ENCODE results near the gene TNNC1. TPM values are rescaled to one million over a fixed set of nuclear protein-coding genes. Genes with fewer than 3 reads are reported as not detected.

The TNNC1 gene
- polyA plus RNA-seq, 1 donor from 2014 or later: 2.2 TPM

DNA sequence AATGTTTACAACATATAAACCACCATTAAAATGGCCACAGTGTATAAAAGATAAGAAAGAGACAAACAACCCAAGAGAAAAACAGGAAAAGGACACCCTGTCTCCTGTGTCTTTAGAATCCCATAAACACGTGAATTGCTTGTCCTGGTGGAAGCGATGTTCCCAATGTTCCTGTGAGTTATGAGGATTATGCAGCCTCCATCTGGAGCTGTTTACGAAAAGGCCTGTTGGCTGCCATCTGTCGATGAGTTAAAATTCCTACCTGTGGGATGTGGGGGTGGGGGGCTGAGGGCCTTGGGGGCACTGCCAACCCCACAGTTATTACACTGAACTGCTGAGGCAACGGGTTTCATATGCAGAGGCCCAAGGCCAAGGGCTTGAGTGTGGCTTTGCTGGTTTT, 15.2 kb upstream of the TNNC1 start:
- H3K79me2 ChIP-seq (replicated peaks; ENCODE audit: insufficient read depth, low read length): peaks cover 15% of the 10 kb centered on the region
- TF ChIP-seq POLR2AphosphoS5 (IDR thresholded peaks at IDR 0.05): no peak
- TF ChIP-seq, protein P1, sequence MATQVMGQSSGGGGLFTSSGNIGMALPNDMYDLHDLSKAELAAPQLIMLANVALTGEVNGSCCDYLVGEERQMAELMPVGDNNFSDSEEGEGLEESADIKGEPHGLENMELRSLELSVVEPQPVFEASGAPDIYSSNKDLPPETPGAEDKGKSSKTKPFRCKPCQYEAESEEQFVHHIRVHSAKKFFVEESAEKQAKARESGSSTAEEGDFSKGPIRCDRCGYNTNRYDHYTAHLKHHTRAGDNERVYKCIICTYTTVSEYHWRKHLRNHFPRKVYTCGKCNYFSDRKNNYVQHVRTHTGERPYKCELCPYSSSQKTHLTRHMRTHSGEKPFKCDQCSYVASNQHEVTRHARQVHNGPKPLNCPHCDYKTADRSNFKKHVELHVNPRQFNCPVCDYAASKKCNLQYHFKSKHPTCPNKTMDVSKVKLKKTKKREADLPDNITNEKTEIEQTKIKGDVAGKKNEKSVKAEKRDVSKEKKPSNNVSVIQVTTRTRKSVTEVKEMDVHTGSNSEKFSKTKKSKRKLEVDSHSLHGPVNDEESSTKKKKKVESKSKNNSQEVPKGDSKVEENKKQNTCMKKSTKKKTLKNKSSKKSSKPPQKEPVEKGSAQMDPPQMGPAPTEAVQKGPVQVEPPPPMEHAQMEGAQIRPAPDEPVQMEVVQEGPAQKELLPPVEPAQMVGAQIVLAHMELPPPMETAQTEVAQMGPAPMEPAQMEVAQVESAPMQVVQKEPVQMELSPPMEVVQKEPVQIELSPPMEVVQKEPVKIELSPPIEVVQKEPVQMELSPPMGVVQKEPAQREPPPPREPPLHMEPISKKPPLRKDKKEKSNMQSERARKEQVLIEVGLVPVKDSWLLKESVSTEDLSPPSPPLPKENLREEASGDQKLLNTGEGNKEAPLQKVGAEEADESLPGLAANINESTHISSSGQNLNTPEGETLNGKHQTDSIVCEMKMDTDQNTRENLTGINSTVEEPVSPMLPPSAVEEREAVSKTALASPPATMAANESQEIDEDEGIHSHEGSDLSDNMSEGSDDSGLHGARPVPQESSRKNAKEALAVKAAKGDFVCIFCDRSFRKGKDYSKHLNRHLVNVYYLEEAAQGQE (IDR thresholded peaks at IDR 0.05; ENCODE audit: borderline replicate concordance): no peak
- TF ChIP-seq MXI1 (conservative IDR thresholded peaks at IDR 0.05; ENCODE audit: poor library complexity, severe bottlenecking): no peak
- TF ChIP-seq TAF1 (IDR thresholded peaks at IDR 0.05; ENCODE audit: low read depth): no peak
- no peak for TF ChIP-seq EZH2 (IDR thresholded peaks at IDR 0.05; ENCODE audit: borderline replicate concordance, insufficient read depth, low read length, poor library complexity, severe bottlenecking)
- TF ChIP-seq, protein P2, sequence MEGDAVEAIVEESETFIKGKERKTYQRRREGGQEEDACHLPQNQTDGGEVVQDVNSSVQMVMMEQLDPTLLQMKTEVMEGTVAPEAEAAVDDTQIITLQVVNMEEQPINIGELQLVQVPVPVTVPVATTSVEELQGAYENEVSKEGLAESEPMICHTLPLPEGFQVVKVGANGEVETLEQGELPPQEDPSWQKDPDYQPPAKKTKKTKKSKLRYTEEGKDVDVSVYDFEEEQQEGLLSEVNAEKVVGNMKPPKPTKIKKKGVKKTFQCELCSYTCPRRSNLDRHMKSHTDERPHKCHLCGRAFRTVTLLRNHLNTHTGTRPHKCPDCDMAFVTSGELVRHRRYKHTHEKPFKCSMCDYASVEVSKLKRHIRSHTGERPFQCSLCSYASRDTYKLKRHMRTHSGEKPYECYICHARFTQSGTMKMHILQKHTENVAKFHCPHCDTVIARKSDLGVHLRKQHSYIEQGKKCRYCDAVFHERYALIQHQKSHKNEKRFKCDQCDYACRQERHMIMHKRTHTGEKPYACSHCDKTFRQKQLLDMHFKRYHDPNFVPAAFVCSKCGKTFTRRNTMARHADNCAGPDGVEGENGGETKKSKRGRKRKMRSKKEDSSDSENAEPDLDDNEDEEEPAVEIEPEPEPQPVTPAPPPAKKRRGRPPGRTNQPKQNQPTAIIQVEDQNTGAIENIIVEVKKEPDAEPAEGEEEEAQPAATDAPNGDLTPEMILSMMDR (IDR thresholded peaks at IDR 0.05; ENCODE audit: poor library complexity, severe bottlenecking): no peak
- TF ChIP-seq EP300 (conservative IDR thresholded peaks at IDR 0.05; ENCODE audit: poor library complexity, severe bottlenecking): no peak
- TF ChIP-seq RAD21 (conservative IDR thresholded peaks at IDR 0.05): no peak
- TF ChIP-seq SMC3 (conservative IDR thresholded peaks at IDR 0.05; ENCODE audit: poor library complexity): no peak

DNA sequence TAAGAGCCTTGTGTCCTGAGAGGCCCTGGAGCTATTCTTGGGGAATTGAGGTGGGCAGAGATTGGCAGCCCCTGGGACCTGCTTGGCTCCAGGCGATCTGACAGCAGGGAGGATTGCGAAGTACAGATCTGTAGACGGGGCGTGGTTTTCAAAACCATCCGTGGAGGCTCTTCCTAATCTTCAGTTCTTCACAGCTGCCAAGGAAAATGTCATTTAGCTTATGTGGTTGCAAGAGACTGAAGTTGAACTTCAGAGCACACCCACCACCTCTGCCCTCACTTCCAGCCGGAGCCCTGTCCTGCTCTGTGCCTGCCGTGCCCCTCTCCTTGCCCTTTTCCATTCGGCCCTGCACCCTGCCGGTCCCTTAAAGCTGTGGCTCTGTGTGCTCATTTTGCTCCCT, 14.5 kb upstream of the TNNC1 start:
- Histone ChIP-seq H3K9ac (ENCODE audit: low read length) (no peak overlapping the region), H3K4me2 (ENCODE audit: low read length) (no peak overlapping the region), H3K36me3 (ENCODE audit: insufficient read depth, low read length) (peaks cover 14% of the 10 kb centered on the region), H3K79me2 (replicated peaks; ENCODE audit: insufficient read depth, low read length) (peaks cover 15% of the 10 kb centered on the region), H2AFZ (ENCODE audit: low read depth, low read length) (no peak overlapping the region), H3K27me3 (ENCODE audit: insufficient read depth, low read depth, low read length) (no peaks in the 10 kb centered on the region), H3K4me3 (ENCODE audit: low read length) (no peak overlapping the region), H4K20me1 (ENCODE audit: insufficient read depth) (no peaks in the 10 kb centered on the region), H3K9me2 (ENCODE audit: insufficient read depth, low read length) (no peaks in the 10 kb centered on the region), H3K9me3 (ENCODE audit: low read length) (no peaks in the 10 kb centered on the region), H3F3A (ENCODE audit: insufficient read depth, low read length, poor library complexity, severe bottlenecking) (no peaks in the 10 kb centered on the region), H3K27ac (ENCODE audit: low read length) (no peak overlapping the region)
- TF ChIP-seq POLR2AphosphoS5 (IDR thresholded peaks at IDR 0.05): no peak

More for the DNA sequence above, 15.2 kb upstream of the TNNC1 start:
- Histone ChIP-seq H3K4me3 (ENCODE audit: low read length) (no peak overlapping the region), H3K9me3 (ENCODE audit: low read length) (no peaks in the 10 kb centered on the region), H3F3A (ENCODE audit: insufficient read depth, low read length, poor library complexity, severe bottlenecking) (no peaks in the 10 kb centered on the region), H3K9me2 (ENCODE audit: insufficient read depth, low read length) (no peaks in the 10 kb centered on the region), H3K4me2 (ENCODE audit: low read length) (no peak overlapping the region), H3K27ac (ENCODE audit: low read length) (no peak overlapping the region), H3K27me3 (ENCODE audit: insufficient read depth, low read depth, low read length) (no peaks in the 10 kb centered on the region), H4K20me1 (ENCODE audit: insufficient read depth) (no peaks in the 10 kb centered on the region), H3K9ac (ENCODE audit: low read length) (no peak overlapping the region), H3K36me3 (ENCODE audit: insufficient read depth, low read length) (peaks cover 14% of the 10 kb centered on the region), H2AFZ (ENCODE audit: low read depth, low read length) (no peak overlapping the region)

DNA sequence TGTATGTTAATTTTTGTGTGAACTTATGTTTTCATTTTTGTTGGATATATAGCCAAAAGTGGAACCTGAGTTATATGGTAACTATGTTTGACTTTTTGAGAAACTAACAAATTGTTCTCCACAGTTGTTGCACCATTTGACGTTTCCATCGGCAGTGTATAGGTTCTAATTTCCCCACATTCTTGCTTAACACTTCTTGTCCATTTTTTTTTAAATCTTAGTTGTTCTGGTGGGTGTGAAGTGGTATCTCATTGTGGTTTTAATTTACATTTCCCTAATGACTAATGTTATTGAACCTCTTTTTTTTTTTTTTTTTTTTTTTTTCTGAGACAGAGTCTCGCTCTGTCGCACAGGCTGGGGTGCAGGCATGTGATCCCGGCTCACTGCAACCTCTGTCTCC, 9.6 kb upstream of the TNNC1 start:
- H4K20me1 ChIP-seq (ENCODE audit: insufficient read depth): no peaks in the 10 kb centered on the region
- no peak overlapping the region for H3K4me3 ChIP-seq (ENCODE audit: low read length)
- no peak overlapping the region for H2AFZ ChIP-seq (ENCODE audit: low read depth, low read length)
- no peaks in the 10 kb centered on the region for H3K27me3 ChIP-seq (ENCODE audit: insufficient read depth, low read depth, low read length)
- no peak overlapping the region for H3K9ac ChIP-seq (ENCODE audit: low read length)
- no peaks in the 10 kb centered on the region for H3K36me3 ChIP-seq (ENCODE audit: insufficient read depth, low read length)
- no peaks in the 10 kb centered on the region for H3K9me2 ChIP-seq (ENCODE audit: insufficient read depth, low read length)
- H3K4me2 ChIP-seq (ENCODE audit: low read length): no peak overlapping the region
- H3F3A ChIP-seq (ENCODE audit: insufficient read depth, low read length, poor library complexity, severe bottlenecking): no peaks in the 10 kb centered on the region
- peaks cover 31% of the 10 kb centered on the region for H3K79me2 ChIP-seq (replicated peaks; ENCODE audit: insufficient read depth, low read length)
- no peaks in the 10 kb centered on the region for H3K9me3 ChIP-seq (ENCODE audit: low read length)
- H3K27ac ChIP-seq (ENCODE audit: low read length): no peak overlapping the region
- TF ChIP-seq EP300 (conservative IDR thresholded peaks at IDR 0.05; ENCODE audit: poor library complexity, severe bottlenecking) (no peak), EZH2 (IDR thresholded peaks at IDR 0.05; ENCODE audit: borderline replicate concordance, insufficient read depth, low read length, poor library complexity, severe bottlenecking) (no peak)
- TF ChIP-seq, protein P2 (IDR thresholded peaks at IDR 0.05; ENCODE audit: poor library complexity, severe bottlenecking): no peak

All from neural cell (in vitro differentiated cells).